ENCODE data around the gene ARID3C.

The ARID3C gene

GRCh38 chr9:34646211-34647083 is 17.6 kb upstream of the ARID3C start, which contains the start of gene GALT (continued):
- no peak for TF ChIP-seq ZNF280D (tag by site-specific recombination; IDR thresholded peaks at IDR 0.05)
- no peak for TF ChIP-seq ZNF114 (tag by site-specific recombination; IDR thresholded peaks at IDR 0.05)
- TF ChIP-seq ZNF391 (tag by site-specific recombination; IDR thresholded peaks at IDR 0.05; ENCODE audit: borderline replicate concordance, low read depth) = 0 out of 2 replicates have a peak, but pooled peaks have one; percentile 60
- peak; percentile 86 for TF ChIP-seq KLF9 (tag by site-specific recombination; IDR thresholded peaks at IDR 0.05; ENCODE audit: low read depth)
- peak; percentile 68 for TF ChIP-seq PRDM1 (tag by site-specific recombination; IDR thresholded peaks at IDR 0.05)
- TF ChIP-seq ZNF544 (tag by site-specific recombination; IDR thresholded peaks at IDR 0.05) = no peak
- TF ChIP-seq TRIM28 (IDR thresholded peaks at IDR 0.05; ENCODE audit: borderline replicate concordance, low read length) = peak; percentile 38; the same call in 1 of the 2 replicates
- peak; percentile 96 for TF ChIP-seq ZNF600 (tag by site-specific recombination; IDR thresholded peaks at IDR 0.05)
- TF ChIP-seq YY2 (tag by site-specific recombination; IDR thresholded peaks at IDR 0.05) = 0 out of 2 replicates have a peak, but pooled peaks have one; percentile 45
- no peak for TF ChIP-seq ZNF529 (tag by site-specific recombination; IDR thresholded peaks at IDR 0.05; ENCODE audit: insufficient replicate concordance)
- 0 out of 2 replicates have a peak, but pooled peaks have one; percentile 52 for TF ChIP-seq ZNF629 (tag by site-specific recombination; IDR thresholded peaks at IDR 0.05)
- no peak for TF ChIP-seq ZNF398 (tag by site-specific recombination; IDR thresholded peaks at IDR 0.05)
- peak; percentile 35; the same call in 1 of the 2 replicates for TF ChIP-seq ZNF843 (tag by site-specific recombination; IDR thresholded peaks at IDR 0.05)
- TF ChIP-seq SCRT1 (tag by site-specific recombination; IDR thresholded peaks at IDR 0.05; ENCODE audit: borderline replicate concordance) = no peak
- TF ChIP-seq ZNF561 (tag by site-specific recombination; IDR thresholded peaks at IDR 0.05; ENCODE audit: borderline replicate concordance) = 0 out of 2 replicates have a peak, but pooled peaks have one; percentile 59
- TF ChIP-seq ZNF157 (tag by site-specific recombination; IDR thresholded peaks at IDR 0.05) = no peak
- no peak for TF ChIP-seq ZNF555 (tag by site-specific recombination; conservative IDR thresholded peaks at IDR 0.05)
- no peak for TF ChIP-seq YY1 (tag by site-specific recombination; IDR thresholded peaks at IDR 0.05)
- TF ChIP-seq ZNF10 (tag by site-specific recombination; IDR thresholded peaks at IDR 0.05) = no peak
- TF ChIP-seq ZNF184 (tag by site-specific recombination; IDR thresholded peaks at IDR 0.05) = no peak
- 0 out of 2 replicates have a peak, but pooled peaks have one; percentile 27 for TF ChIP-seq ZBTB10 (tag by site-specific recombination; IDR thresholded peaks at IDR 0.05)
- TF ChIP-seq CTCF (tag by site-specific recombination; IDR thresholded peaks at IDR 0.05) = peak; percentile 98
- TF ChIP-seq ZNF2 (tag by site-specific recombination; IDR thresholded peaks at IDR 0.05) = peak; percentile 27; the same call in 1 of the 2 replicates
- no peak for TF ChIP-seq ELK4 (IDR thresholded peaks at IDR 0.05; ENCODE audit: borderline replicate concordance, low read depth, low read length)
- TF ChIP-seq WT1 (tag by site-specific recombination; IDR thresholded peaks at IDR 0.05) = 0 out of 2 replicates have a peak, but pooled peaks have one; percentile 22
- TF ChIP-seq KLF10 (tag by site-specific recombination; IDR thresholded peaks at IDR 0.05) = peak; percentile 53; the same call in 1 of the 2 replicates
- TF ChIP-seq ZNF274 (IDR thresholded peaks at IDR 0.05; ENCODE audit: low read length) = no peak
- TF ChIP-seq ZNF274 (tag by site-specific recombination; IDR thresholded peaks at IDR 0.05; ENCODE audit: borderline replicate concordance) = no peak
